K562 (cell line): Measurements from ENCODE around the gene ALX3. TPM values are rescaled to one million over a fixed set of nuclear protein-coding genes. Genes with fewer than 3 reads are reported as not detected.

Experiments
- ATAC-seq: fragments of 200-7000 bp; cut with Tn5 transposase; 3 replicates; pipeline ENCODE4 v1.9.1; 2020; ENCODE audit warnings: moderate library complexity
- BruUV-seq: library from RNA; stranded (reverse); fragments of 400-500 nt; replicated peaks from 2 replicates; lab custom pipeline; 2021; lab: Mats Ljungman, UMichigan
- CTCF ChIA-PET: fragments of 300-600 bp; formaldehyde crosslinking; extraction: SDS; loops from one replicate; lab custom pipeline; 2021; ENCODE audit warnings: low intra/inter-chr PET ratio; lab: Yijun Ruan, JAX
- POLR2A ChIA-PET: fragments of 300-600, 350-650 bp; sonication (Branson Sonifier 250); formaldehyde crosslinking; extraction: SDS; loops from one replicate; lab custom pipeline; 2021; ENCODE audit warnings: antibody characterized with exemption, inconsistent platforms; lab: Yijun Ruan, JAX
- DNase-seq, 4 experiments: peaks; one replicate each; pipeline versions ENCODE4 v3.0.0 to v3.0.0-alpha.2; 2011 to 2018; ENCODE audit warnings: low spot score in 3 of 4, mixed read lengths in 3 of 4; ENCODE audit errors: extremely low read depth in 1 of 4
- FAIRE-seq: peaks from 2 replicates; lab custom pipeline; 2011; peaks lifted over from hg19 to GRCh38; lab: Jason Lieb, UNC
- H2AFZ ChIP-seq: 2 replicates; pipeline ENCODE4 v1.6.0; 2011; ENCODE audit warnings: low read depth, low read length, control low read depth, inconsistent platforms
- H3K27ac ChIP-seq: fragments of 200-600 bp; 3 replicates; pipeline ENCODE4 v1.8.0; 2011; ENCODE audit warnings: low read depth, mild to moderate bottlenecking, control low read depth, inconsistent platforms, low read length, moderate library complexity, mixed read lengths; ENCODE audit errors: extremely low read depth
- H3K27me3 ChIP-seq, 2 experiments: fragments of 300-600 bp in 1 of 2; 2 replicates in 1 of 2; 3 replicates in 1 of 2; pipeline versions ENCODE4 v1.6.0 to v1.8.0; 2011; ENCODE audit warnings: inconsistent platforms in 2 of 2, low read length in 2 of 2, mild to moderate bottlenecking in 1 of 2, mixed read lengths in 1 of 2, moderate library complexity in 1 of 2; ENCODE audit not compliant: control insufficient read depth in 2 of 2, insufficient read depth in 2 of 2
- H3K36me3 ChIP-seq: fragments of 300-600 bp; 3 replicates; pipeline ENCODE4 v1.8.0; 2011; ENCODE audit warnings: mild to moderate bottlenecking, low read length, inconsistent platforms; ENCODE audit not compliant: control insufficient read depth, insufficient read depth
- H3K4me1 ChIP-seq, 2 experiments: fragments of 200-600 bp in 1 of 2; replicated peaks in 1 of 2; 2 replicates in 1 of 2; 3 replicates in 1 of 2; pipeline versions ENCODE4 v1.5.1 to v1.8.0; 2011; ENCODE audit warnings: inconsistent platforms in 2 of 2, low read length in 2 of 2, mild to moderate bottlenecking in 1 of 2, mixed read lengths in 1 of 2, moderate library complexity in 1 of 2; ENCODE audit not compliant: control insufficient read depth in 2 of 2, insufficient read depth in 2 of 2
- H3K4me2 ChIP-seq: 2 replicates; pipeline ENCODE4 v1.6.1; 2011; ENCODE audit warnings: low read length, control low read depth, inconsistent platforms, mixed read lengths; ENCODE audit not compliant: insufficient read depth
- H3K4me3 ChIP-seq: fragments of 200-600 bp; sonication (generic), shearing (Covaris generic); 2 replicates; pipeline ENCODE4 v1.5.1; 2016; ENCODE audit warnings: control low read depth, inconsistent platforms
- H3K79me2 ChIP-seq: fragments of 200-600 bp; 3 replicates; pipeline ENCODE4 v1.8.0; 2011; ENCODE audit warnings: low read length, inconsistent platforms; ENCODE audit not compliant: control insufficient read depth, insufficient read depth
- H3K9ac ChIP-seq, 2 experiments: 2 replicates each; pipeline versions ENCODE4 v1.6.0 to v1.6.1; 2011; ENCODE audit warnings: low read depth in 2 of 2, low read length in 2 of 2, control low read depth in 1 of 2, inconsistent platforms in 1 of 2, mild to moderate bottlenecking in 1 of 2, mixed read lengths in 1 of 2; ENCODE audit not compliant: insufficient read depth in 1 of 2
- H3K9me1 ChIP-seq: one replicate; pipeline ENCODE4 v1.6.0; 2011; ENCODE audit warnings: inconsistent platforms, mild to moderate bottlenecking, low read length, moderate library complexity; ENCODE audit not compliant: control insufficient read depth, insufficient read depth
- H3K9me3 ChIP-seq: replicated peaks from 2 replicates; pipeline ENCODE4 v1.5.1; 2011; ENCODE audit warnings: low read depth, low read length, inconsistent platforms; ENCODE audit not compliant: control insufficient read depth, insufficient read depth
- H4K20me1 ChIP-seq: replicated peaks from 2 replicates; pipeline ENCODE4 v1.6.1; 2011; ENCODE audit warnings: low read length, inconsistent platforms, mixed read lengths; ENCODE audit not compliant: control insufficient read depth, insufficient read depth
- CBFB ChIP-seq: sonication (generic); formaldehyde crosslinking; IDR thresholded peaks from 2 replicates; pipeline ENCODE4 v1.4.0; 2020; ENCODE audit warnings: mild to moderate bottlenecking, missing genetic modification reagents
- CREB3L1 ChIP-seq: fragments of 450-650 bp; IDR thresholded peaks from 2 replicates; pipeline ENCODE4 v1.6.1; 2014; ENCODE audit warnings: low read depth, mild to moderate bottlenecking, moderate library complexity, borderline replicate concordance
- HOXB6 ChIP-seq: fragments of 250-450 bp; sonication (Bioruptor Pico); IDR thresholded peaks from 2 replicates; pipeline ENCODE4 v1.5.1; 2022; ENCODE audit warnings: mild to moderate bottlenecking, borderline replicate concordance
- JUN ChIP-seq, 2 experiments: sonication (generic) in 1 of 2; formaldehyde crosslinking in 1 of 2; IDR thresholded peaks; 2 replicates each; pipeline versions ENCODE4 v1.6.1 to v1.8.0; 2012 to 2022; ENCODE audit warnings: borderline replicate concordance in 2 of 2, mild to moderate bottlenecking in 2 of 2, improper control_type of control experiment in 1 of 2, low read depth in 1 of 2, low read length in 1 of 2, missing genetic modification reagents in 1 of 2
- PTTG1 ChIP-seq: fragments of 450-650 bp; IDR thresholded peaks from 2 replicates; pipeline ENCODE4 v1.6.1; 2016; ENCODE audit warnings: low read depth, mild to moderate bottlenecking, missing genetic modification characterization, missing compliant biosample characterization
- TAF1 ChIP-seq: IDR thresholded peaks from 2 replicates; pipeline ENCODE4 v1.6.1; 2011; ENCODE audit warnings: mild to moderate bottlenecking, low read length, moderate library complexity; ENCODE audit not compliant: insufficient read depth, control insufficient read depth, severe bottlenecking; ENCODE audit errors: extremely low read depth
- TAF9B ChIP-seq: fragments of 450-650 bp; IDR thresholded peaks from 2 replicates; pipeline ENCODE4 v1.6.1; 2018; ENCODE audit warnings: mild to moderate bottlenecking; ENCODE audit not compliant: partially characterized antibody
- TEAD2 ChIP-seq: fragments of 450-650 bp; IDR thresholded peaks from 2 replicates; pipeline ENCODE4 v1.6.1; 2016; ENCODE audit warnings: missing genetic modification characterization, control low read depth, missing compliant biosample characterization
- THRAP3 ChIP-seq: fragments of 450-650 bp; IDR thresholded peaks from 2 replicates; pipeline ENCODE4 v1.6.1; 2016; ENCODE audit warnings: mild to moderate bottlenecking, inconsistent platforms, borderline replicate concordance
- ZBTB1 ChIP-seq: sonication (generic); formaldehyde crosslinking; IDR thresholded peaks from 2 replicates; pipeline ENCODE4 v1.8.1; 2023; ENCODE audit warnings: missing genetic modification reagents, low read depth, mild to moderate bottlenecking, borderline replicate concordance
- ZKSCAN1 ChIP-seq: fragments of 150-350 bp; IDR thresholded peaks from 2 replicates; pipeline ENCODE4 v1.6.1; 2016; ENCODE audit warnings: low read depth, low read length
- ZNF75A ChIP-seq: fragments of 450-650 bp; formaldehyde crosslinking; IDR thresholded peaks from 2 replicates; pipeline ENCODE4 v1.4.0; 2020; ENCODE audit warnings: mild to moderate bottlenecking
- ZNF830 ChIP-seq: fragments of 250-450 bp; sonication (Bioruptor Pico); IDR thresholded peaks from 2 replicates; pipeline ENCODE4 v1.5.0; 2021; ENCODE audit warnings: mild to moderate bottlenecking
- WGBS: fragments of 100-300 bp; shearing (Covaris generic); methylation state at CpG from one replicate; pipeline ENCODE4 v1.1.6; 2016; ENCODE audit warnings: low coverage, mixed read lengths; ENCODE audit not compliant: insufficient coverage; ENCODE audit errors: missing lambda C conversion rate; 5-methylcytosine and 5-hydroxymethylcytosine counted together
- in situ Hi-C: fragments of 300-500 bp; cut with MboI; formaldehyde crosslinking; loops from 4 replicates; pipeline ENCODE4 v1.15.0; 2018; ENCODE audit warnings: inconsistent platforms, mixed read lengths
- intact Hi-C: fragments of 100-400 bp; cut with micrococcal nuclease; formaldehyde crosslinking; loops from 2 replicates; pipeline ENCODE4 v1.14.2; 2022
- polyA plus RNA-seq, 8 experiments: library from polyadenylated mRNA; depleted of rRNA in 4 of 8; stranded (reverse) in 5 of 8; unstranded in 3 of 8; fragments of >200 nt; fragmentation: Nextera tagmentation in 2 of 8; fragmentation: Illumina TruSeq in 1 of 8; extraction: Ambion mirVana in 2 of 8; extraction: Trizol in 1 of 8; gene quantifications; 2 replicates each; pipeline versions ENCODE4 v1.2.1 to v1.2.3, GENCODE V29; 2011 to 2014; ENCODE audit warnings: inconsistent platforms in 1 of 8, missing spikeins in 1 of 8
- total RNA-seq, 7 experiments: library from RNA; depleted of rRNA in 6 of 7; stranded (reverse); fragments of >200 nt in 6 of 7; fragmentation: Illumina TruSeq in 2 of 7; extraction: Trizol in 2 of 7; gene quantifications; 2 replicates each; pipeline versions ENCODE4 v1.2.1 to v1.2.3, GENCODE V29; 2011 to 2021; ENCODE audit warnings: low replicate concordance in 1 of 7
- TF ChIP-seq, protein P1 (sequence below): conservative IDR thresholded peaks from 2 replicates; pipeline ENCODE4 v1.6.1; 2011; ENCODE audit warnings: low read depth, mild to moderate bottlenecking, low read length; ENCODE audit not compliant: control insufficient read depth
- TF ChIP-seq, protein P2 (sequence below): fragments of 450-650 bp; formaldehyde crosslinking; IDR thresholded peaks from 2 replicates; pipeline ENCODE4 v1.4.0; 2020; ENCODE audit warnings: mild to moderate bottlenecking, moderate library complexity

Gene ALX3
- total and polyA plus RNA-seq, 9 of the 15 experiments (the other 6 are each of a cell fraction or from before 2014, with no cell fraction given), result not detected

DNA sequence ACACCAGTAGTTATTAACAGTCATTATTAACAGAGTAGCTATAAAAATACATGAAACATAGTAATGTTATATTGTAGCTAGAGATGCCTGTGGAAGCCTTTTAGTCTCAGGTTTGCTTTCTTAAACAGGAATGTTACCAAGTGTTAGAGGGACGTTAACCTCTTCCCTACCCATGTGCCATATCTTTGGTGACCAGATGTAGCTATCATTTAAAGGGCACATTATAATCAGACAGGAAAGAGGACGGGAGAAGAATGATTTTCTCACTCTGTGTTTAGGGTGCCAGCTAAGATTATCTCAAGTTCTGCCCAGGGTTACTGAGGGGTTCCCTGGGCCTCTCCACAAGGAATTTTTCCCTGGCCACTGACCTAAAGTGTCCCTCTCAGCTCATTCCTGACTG is 20.9 kb upstream of the ALX3 start:
- Histone ChIP-seq H3K4me3 (no peak overlapping the region), H3K27me3 (peaks cover 19 to 40% of the 10 kb centered on the region in 2 experiments; a peak in 4 of 5 replicates), H3K4me1 (peaks cover 12 to 13% of the 10 kb centered on the region in 2 experiments), H3K9me3 (no peaks in the 10 kb centered on the region), H3K79me2 (no peaks in the 10 kb centered on the region), H2AFZ (no peak overlapping the region)
- ATAC-seq, result no peak
- POLR2A ChIA-PET, result interaction anchor here (0.6 to 4.5 kb wide), 8 partner anchors 10 to 531 kb away, joined by 3 to 48 read pairs (median 4); partner anchors contain the start of genes ALX3 and UBL4B
- WGBS, result 0% methylated on average over 2 of the region's 2 CpGs
- intact Hi-C loops, result no loop called here
- BruUV-seq, result no TSS peak
- no peak for TF ChIP-seq CBFB (CRISPR knock-in tag)
- no peak for TF ChIP-seq ZNF830 (CRISPR knock-in tag)
- no peak for TF ChIP-seq TAF9B
- TF ChIP-seq, protein P1, sequence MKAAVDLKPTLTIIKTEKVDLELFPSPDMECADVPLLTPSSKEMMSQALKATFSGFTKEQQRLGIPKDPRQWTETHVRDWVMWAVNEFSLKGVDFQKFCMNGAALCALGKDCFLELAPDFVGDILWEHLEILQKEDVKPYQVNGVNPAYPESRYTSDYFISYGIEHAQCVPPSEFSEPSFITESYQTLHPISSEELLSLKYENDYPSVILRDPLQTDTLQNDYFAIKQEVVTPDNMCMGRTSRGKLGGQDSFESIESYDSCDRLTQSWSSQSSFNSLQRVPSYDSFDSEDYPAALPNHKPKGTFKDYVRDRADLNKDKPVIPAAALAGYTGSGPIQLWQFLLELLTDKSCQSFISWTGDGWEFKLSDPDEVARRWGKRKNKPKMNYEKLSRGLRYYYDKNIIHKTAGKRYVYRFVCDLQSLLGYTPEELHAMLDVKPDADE, result no peak
- TF ChIP-seq THRAP3, result no peak
- no peak for TF ChIP-seq CREB3L1
- no peak for TF ChIP-seq JUN (IDR thresholded peaks at IDR 0.05; ENCODE audit: borderline replicate concordance, low read depth, low read length)
- TF ChIP-seq JUN (CRISPR knock-in tag; IDR thresholded peaks at IDR 0.05; ENCODE audit: borderline replicate concordance), result no peak
- TF ChIP-seq ZKSCAN1, result no peak
- no peak for TF ChIP-seq HOXB6 (CRISPR knock-in tag)
- no peak for TF ChIP-seq ZBTB1 (CRISPR knock-in tag)
- TF ChIP-seq, protein P2, sequence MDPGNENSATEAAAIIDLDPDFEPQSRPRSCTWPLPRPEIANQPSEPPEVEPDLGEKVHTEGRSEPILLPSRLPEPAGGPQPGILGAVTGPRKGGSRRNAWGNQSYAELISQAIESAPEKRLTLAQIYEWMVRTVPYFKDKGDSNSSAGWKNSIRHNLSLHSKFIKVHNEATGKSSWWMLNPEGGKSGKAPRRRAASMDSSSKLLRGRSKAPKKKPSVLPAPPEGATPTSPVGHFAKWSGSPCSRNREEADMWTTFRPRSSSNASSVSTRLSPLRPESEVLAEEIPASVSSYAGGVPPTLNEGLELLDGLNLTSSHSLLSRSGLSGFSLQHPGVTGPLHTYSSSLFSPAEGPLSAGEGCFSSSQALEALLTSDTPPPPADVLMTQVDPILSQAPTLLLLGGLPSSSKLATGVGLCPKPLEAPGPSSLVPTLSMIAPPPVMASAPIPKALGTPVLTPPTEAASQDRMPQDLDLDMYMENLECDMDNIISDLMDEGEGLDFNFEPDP (CRISPR knock-in tag), result no peak
- TF ChIP-seq TAF1, result no peak
- TF ChIP-seq PTTG1 (tag), result no peak
- no peak for TF ChIP-seq TEAD2 (tag)
- no peak for TF ChIP-seq ZNF75A
- TF ChIP-seq, all 486 proteins: peak for 0
- Histone ChIP-seq H3K9me1 (peaks cover 5% of the 10 kb centered on the region), H4K20me1 (no peaks in the 10 kb centered on the region; the same call in 1 of the 2 replicates), H3K4me2 (no peak overlapping the region), H3K36me3 (no peaks in the 10 kb centered on the region), H3K27ac (no peak overlapping the region), H3K9ac (no peak overlapping the region)
- DNase-seq, result no peak
- no peak for FAIRE-seq
- in situ Hi-C loops, result no loop called here
- CTCF ChIA-PET, result no interaction called here
